Measurements from ENCODE around the gene COMMD6. TPM values are rescaled to one million over a fixed set of nuclear protein-coding genes. Genes with fewer than 3 reads are reported as not detected.
A peak's percentile ranks its signal among the peaks of the same experiment; 100 is the strongest.

COMMD6 gene
- total RNA-seq, 1 donor from 2014 or later, result 157 TPM

DNA sequence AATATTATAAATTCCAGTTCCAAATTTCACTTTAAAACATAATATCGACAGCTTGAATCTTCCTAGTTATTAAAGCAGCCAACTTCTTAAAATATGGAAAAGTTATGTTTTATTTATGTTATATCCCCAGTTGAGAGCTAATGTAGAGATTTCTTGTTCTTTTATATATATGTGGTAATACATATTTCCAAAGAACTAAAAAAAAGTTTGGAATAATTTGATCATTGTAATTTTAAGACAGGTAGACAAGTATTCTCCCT, 54.9 kb downstream of the COMMD6 start:
- no peak for DNase-seq (ENCODE audit: low spot score)

DNA sequence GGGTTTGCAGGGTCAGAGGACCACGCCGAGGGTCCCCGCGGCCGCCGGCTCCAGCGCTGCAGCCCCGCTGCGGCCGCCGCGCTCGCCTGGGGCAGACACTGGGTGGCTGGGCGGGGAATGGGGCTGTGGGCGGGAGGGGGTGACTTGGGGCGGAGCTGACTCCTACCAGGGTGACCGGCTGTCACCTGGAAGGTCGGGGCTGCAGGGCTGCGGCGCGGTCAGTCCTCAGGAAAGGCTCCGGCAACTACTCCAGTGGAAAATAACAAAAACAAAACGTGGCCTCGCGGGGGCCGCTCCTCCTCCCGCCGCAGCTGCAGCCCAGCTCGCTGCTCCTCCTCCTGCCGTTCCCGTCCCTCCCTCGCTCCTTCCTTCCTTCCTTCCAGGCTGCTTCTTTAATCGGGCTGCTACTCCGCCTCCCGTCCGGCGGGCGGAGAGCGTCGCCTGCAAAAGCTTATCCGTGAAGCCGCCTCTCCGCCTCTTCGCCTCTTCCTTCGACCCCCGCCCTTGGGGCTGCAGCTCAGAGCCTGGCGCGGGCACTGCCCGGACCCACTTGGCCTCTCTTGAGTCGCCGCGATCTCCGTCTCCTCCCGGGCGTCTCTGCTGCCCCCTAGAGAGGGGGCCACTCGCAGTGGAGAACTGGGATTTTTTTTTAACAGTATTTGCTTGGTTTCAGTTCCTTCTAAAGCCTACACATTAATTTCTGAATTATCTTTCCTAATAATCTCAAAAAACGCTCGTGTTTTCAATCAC, 55.4 kb downstream of the COMMD6 start, which contains the start of gene TBC1D4:
Gene TBC1D4 (minus strand): TSS at position 100 of the 750 bp plus-strand sequence. CDS start 402 bp downstream, outside the sequence.
- peak; percentile 98 for DNase-seq (ENCODE audit: low spot score)

DNA sequence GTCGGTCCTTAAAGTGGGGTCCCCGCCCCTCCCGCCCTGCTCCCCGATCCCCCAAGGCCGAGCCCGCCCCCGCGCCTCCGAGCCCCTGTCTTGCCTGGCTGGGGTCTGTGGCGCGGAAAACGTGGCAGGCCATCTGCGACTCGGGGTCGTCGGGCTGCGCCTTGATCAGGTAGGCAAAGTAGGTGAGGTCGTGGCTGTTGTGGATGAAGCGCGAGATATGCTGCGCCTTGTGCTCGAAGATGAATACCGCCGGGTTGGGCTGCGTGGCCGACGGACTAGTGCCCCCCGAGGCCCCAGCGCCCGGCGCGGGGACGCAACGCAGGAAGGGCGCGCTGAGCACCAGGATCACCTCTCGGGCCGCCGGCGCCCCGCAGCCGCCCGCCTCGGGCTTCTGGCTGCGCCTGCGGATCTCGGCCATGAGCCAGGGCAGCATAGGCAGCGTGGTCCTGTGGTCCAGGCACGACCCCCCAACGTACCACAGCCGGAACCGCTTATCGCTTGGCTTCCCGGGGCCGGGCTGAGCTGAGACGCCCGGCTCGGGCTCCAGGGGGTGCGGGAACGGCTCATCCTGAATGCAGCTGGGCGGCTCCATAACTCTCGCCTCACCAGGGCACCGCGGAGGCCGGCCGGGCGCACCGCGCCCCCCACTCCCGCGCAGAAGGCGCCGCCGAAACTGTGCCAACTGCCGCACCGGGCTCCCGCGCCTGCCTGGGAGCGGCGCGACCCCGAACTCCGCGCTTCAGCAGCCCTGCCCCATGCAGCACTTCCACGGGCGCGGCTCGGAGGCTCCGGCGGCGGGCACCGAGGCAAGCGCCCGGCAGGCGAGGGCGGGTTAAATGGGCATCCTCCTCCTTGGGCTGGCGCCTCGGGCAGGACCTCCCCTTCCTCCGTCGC, 56.2 kb downstream of the COMMD6 start:
- DNase-seq (ENCODE audit: low spot score), result peak; percentile 38

DNA sequence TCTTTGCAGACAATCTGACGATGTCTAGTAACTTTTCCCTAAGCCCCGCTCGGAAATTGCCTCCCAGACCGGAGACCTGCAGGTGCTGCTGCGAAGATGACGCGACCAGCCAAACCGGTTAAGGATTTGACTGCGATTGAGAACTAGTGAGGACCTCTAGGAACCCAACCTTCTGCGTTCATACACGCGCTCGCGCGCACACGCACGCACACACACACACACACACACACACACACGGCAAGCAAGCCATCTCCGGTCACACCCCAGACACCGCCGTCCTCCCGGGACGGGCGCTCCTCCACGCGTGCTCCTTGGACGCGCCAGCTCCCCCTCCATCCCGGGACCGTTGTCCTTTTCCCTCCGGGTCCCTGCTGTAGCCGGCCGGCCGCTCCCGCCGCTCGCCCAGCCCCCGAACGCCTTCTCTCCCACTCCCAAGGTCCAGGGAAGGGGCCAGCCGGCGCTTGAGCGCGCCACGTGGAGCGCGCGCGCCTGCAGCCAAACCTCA, 56.9 kb downstream of the COMMD6 start:
- peak; percentile 77 for DNase-seq (ENCODE audit: low spot score)

DNA sequence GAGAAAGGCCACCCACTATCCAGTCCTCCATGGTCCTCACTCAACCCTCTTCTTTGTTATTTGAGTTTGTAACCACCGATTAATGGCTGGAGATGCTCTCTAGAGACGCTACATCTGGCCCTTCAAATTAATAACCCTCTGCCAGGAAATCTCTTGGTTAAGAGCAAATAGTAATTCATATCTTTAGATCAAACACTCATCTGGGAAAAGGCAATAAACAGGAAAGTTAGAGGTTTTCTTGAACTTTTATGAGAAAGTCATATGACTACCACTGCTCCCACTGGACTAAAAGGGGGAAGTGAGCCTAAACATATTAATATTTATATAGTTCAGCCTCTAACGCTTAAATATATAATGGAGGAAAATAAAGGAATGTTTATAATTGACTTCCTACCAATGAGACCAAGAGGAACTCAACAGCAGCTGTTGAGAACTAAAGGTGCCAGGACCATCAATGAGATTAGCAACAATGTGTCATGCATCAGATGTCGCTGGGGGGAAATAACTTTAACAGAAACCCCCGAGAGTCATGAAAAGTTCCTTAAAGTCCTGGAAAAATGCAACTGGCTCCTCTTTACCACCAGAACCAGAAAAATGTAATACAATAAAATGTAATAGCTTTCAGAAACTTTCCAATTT, 58.4 kb downstream of the COMMD6 start:
- DNase-seq (ENCODE audit: low spot score), result no peak

DNA sequence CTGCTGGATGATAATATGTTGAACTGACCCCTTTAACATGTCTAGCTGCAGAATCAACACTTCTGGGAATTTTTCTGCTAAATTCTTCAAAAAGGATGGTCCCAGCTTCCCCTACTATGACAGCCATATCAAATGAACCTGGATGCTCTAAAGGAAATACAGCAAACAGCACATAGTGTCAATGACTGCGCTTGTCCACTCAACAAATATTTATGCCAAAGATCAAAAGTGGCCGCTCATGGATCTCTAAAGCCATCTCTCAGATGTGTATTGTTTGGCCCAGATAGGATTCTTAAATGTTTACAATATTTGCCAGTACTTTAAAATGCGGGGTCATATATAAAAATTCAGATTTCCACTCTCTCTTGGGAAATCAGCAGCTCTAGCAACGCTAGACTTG, 59.0 kb downstream of the COMMD6 start:
- DNase-seq (ENCODE audit: low spot score), result no peak

Other genes starting within 250 kb of the COMMD6 start
- gene TBC1D4, start 55.7 kb downstream of the COMMD6 start, total RNA-seq (ENCODE audit: insufficient read depth, low replicate concordance), result 42.9 TPM
- gene UCHL3, start 11.9 kb upstream of the COMMD6 start, total RNA-seq (ENCODE audit: insufficient read depth, low replicate concordance), result 19.7 TPM
- 125 TPM for gene LMO7, start 98.5 kb upstream of the COMMD6 start, total RNA-seq (ENCODE audit: insufficient read depth, low replicate concordance)